Skeletal muscle satellite cell (primary cell): ENCODE data around the gene PIK3IP1. TPM values are rescaled to one million over a fixed set of nuclear protein-coding genes. Genes with fewer than 3 reads are reported as not detected.

Experiments
- small RNA-seq: library from RNA; depleted of rRNA; stranded (forward); fragments of <200 nt; gene quantifications from one replicate; pipeline ENCODE3, GENCODE V24; 2012

PIK3IP1 gene

Small RNA genes lying within 50 kb of the gene (small RNA-seq; reads per million reads assigned to genes)
- gene RNA5SP496 = not detected
